Left ventricle myocardium inferior (tissue), 1 donor: ENCODE data around the gene ADAT1. TPM values are rescaled to one million over a fixed set of nuclear protein-coding genes. Genes with fewer than 3 reads are reported as not detected.
"Not testable (repeated sequence)": the region's sequence is repeated elsewhere in the genome, so short reads cannot be mapped to it uniquely, and the experiment has no call there.

ENCODE experiments used
- DNase-seq: peaks from one replicate; pipeline ENCODE4 v3.0.0-alpha.2; 2020
- H3K27ac ChIP-seq: fragments of 200-600 bp; replicated peaks from 2 replicates; pipeline ENCODE4 v1.8.0; 2021
- H3K27me3 ChIP-seq: fragments of 200-600 bp; 2 replicates; pipeline ENCODE4 v1.8.0; 2021; ENCODE audit warnings: low read depth
- H3K36me3 ChIP-seq: fragments of 200-600 bp; 2 replicates; pipeline ENCODE4 v1.8.0; 2021
- H3K4me1 ChIP-seq: fragments of 200-600 bp; 2 replicates; pipeline ENCODE4 v1.8.0; 2021
- H3K4me3 ChIP-seq: fragments of 200-600 bp; 2 replicates; pipeline ENCODE4 v1.8.0; 2021; ENCODE audit warnings: mild to moderate bottlenecking, moderate library complexity
- H3K9me3 ChIP-seq: fragments of 200-600 bp; replicated peaks from 2 replicates; pipeline ENCODE4 v1.8.0; 2021
- CTCF ChIP-seq: fragments of 200-600 bp; IDR thresholded peaks from 2 replicates; pipeline ENCODE4 v1.8.0; 2021; ENCODE audit warnings: antibody characterized with exemption, mild to moderate bottlenecking, borderline replicate concordance
- intact Hi-C: fragments of 100-400 bp; cut with micrococcal nuclease; formaldehyde crosslinking; loops from one replicate; pipeline ENCODE4 v1.11.0; 2022
- total RNA-seq: library from RNA; stranded (reverse); fragmentation: NEBNext Ultra II Directional; extraction: Animal tissue kit (Norgen Biotek cat#: 25700); gene quantifications from one replicate; pipeline ENCODE4 v1.2.1, GENCODE V29; 2021
- donor health status: DM: no; HTN: yes; CAD: no; lungs with severe emphysema.

ADAT1 gene
- total RNA-seq, 1 donor from 2014 or later: 28.4 TPM

- peak overlapping the region; percentile 63 for H3K27ac ChIP-seq
Observed at GRCh38 chr16:75593308-75593707, 29.8 kb downstream of the ADAT1 start.

GRCh38 chr16:75591927-75592326 lies 31.2 kb downstream of the ADAT1 start:
- intact Hi-C loops, H3K4me3 ChIP-seq, H3K27me3 ChIP-seq, DNase-seq, H3K9me3 ChIP-seq: not testable (repeated sequence)
- Histone ChIP-seq H3K27ac (peak overlapping the region; percentile 85), H3K36me3 (peaks cover 11% of the 10 kb centered on the region), H3K4me1 (peaks cover 68% of the 10 kb centered on the region)

More at GRCh38 chr16:75593308-75593707, 29.8 kb downstream of the ADAT1 start:
- H3K4me3 ChIP-seq: no peak overlapping the region
- H3K27me3 ChIP-seq: no peaks in the 10 kb centered on the region
- peaks cover 25% of the 10 kb centered on the region for H3K36me3 ChIP-seq
- TF ChIP-seq CTCF: no peak
- no peak for DNase-seq
- intact Hi-C loops: no loop called here
- H3K9me3 ChIP-seq: peaks cover 8% of the 10 kb centered on the region
- H3K4me1 ChIP-seq: peaks cover 67% of the 10 kb centered on the region

DNA sequence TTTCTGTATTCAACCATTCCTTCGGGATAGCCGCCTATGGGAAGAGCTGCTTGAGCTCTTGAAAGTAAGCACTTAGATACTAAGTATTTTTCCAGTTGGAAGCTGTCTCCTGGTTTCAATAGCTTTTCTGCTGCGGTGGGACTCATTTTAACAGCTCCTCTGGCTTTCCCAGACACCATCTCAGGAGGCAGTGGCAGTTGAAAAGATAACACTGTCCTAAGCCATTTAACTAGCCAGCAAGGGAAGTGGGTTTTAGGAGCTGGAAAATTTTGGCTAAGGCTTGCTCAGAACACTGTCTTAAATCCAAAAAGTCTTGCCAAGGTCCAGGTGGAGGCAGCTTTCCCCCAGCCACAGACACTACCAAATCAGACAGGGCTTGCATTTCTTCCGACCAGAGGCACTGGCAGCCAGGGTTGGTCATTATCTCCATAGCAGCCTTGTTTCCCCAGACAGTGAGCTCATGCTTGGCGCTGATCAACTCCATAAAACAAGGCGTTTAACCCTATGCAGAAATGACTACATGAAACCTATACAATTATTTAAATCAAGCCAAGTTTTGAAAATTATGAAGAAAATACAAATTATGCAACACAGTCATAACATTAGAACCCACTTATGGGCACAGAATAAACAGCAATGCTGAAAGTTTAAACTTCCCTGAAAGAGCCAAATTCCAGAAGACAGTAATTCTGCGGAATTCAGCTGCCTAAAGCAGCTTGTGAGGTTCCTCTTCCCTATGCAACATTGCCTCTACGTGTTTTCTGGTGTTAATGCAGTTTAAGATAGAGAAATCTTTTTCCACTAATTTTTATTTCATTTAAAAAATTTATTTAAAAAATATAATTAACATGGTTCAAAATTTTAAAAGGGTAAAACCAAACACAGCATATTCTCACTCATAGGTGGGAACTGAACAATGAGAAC lies 31.9 kb downstream of the ADAT1 start:
- intact Hi-C loops: no loop called here
- peak overlapping the region; percentile 4 for H3K4me3 ChIP-seq
- H3K4me1 ChIP-seq: peaks cover 68% of the 10 kb centered on the region
- no peak for TF ChIP-seq CTCF
- no peaks in the 10 kb centered on the region for H3K9me3 ChIP-seq
- peak; percentile 69 for DNase-seq
- peaks cover 3% of the 10 kb centered on the region for H3K36me3 ChIP-seq
- peak overlapping the region; percentile 85 for H3K27ac ChIP-seq
- H3K27me3 ChIP-seq: no peaks in the 10 kb centered on the region

- Histone ChIP-seq H3K9me3 (no peaks in the 10 kb centered on the region), H3K27me3 (no peaks in the 10 kb centered on the region), H3K27ac (peak overlapping the region; percentile 85), H3K4me1 (peaks cover 60% of the 10 kb centered on the region), H3K4me3 (no peak overlapping the region), H3K36me3 (no peaks in the 10 kb centered on the region)
- no peak for TF ChIP-seq CTCF
- peak; percentile 69 for DNase-seq
- intact Hi-C loops: no loop called here
Observed at GRCh38 chr16:75589306-75589705, 33.8 kb downstream of the ADAT1 start.

GRCh38 chr16:75588716-75589115 lies 34.4 kb downstream of the ADAT1 start:
- DNase-seq: no peak
- Histone ChIP-seq H3K27ac (peak overlapping the region; percentile 85), H3K9me3 (no peaks in the 10 kb centered on the region), H3K4me3 (no peak overlapping the region), H3K4me1 (peaks cover 54% of the 10 kb centered on the region), H3K27me3 (no peaks in the 10 kb centered on the region), H3K36me3 (no peaks in the 10 kb centered on the region)
- TF ChIP-seq CTCF: no peak
- intact Hi-C loops: no loop called here

DNA sequence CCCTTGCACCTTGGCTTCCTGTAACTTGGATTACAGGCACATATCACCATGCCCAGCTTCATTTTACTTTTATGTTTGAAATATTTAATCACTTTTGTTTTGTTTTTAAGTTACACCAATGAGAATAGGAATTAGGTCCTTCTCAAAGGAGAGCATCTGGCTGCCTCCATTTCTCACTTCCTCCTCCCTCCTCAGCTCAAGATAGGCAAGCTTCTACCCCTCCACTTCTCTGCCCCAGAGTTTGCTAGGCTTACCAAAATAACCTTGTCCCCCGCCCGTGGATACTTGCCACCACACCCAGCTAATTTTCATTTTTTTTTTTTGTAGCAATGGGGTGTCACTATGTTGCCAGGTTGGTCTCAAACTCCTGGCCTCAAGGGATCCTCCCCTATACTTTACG lies 39.0 kb downstream of the ADAT1 start:
- Histone ChIP-seq H3K4me3 (no peak overlapping the region), H3K27ac (no peak overlapping the region), H3K4me1 (peaks cover 9% of the 10 kb centered on the region), H3K27me3 (no peaks in the 10 kb centered on the region), H3K36me3 (peaks cover 10% of the 10 kb centered on the region), H3K9me3 (no peaks in the 10 kb centered on the region)
- intact Hi-C loops: no loop called here
- DNase-seq: no peak
- TF ChIP-seq CTCF: no peak
